Measurements from ENCODE around the gene EHF. TPM values are rescaled to one million over a fixed set of nuclear protein-coding genes. Genes with fewer than 3 reads are reported as not detected.

The EHF gene
- total and polyA plus RNA-seq, 2 of the 13 experiments (the other 11 are each of a cell fraction or from before 2014, with no cell fraction given), result 0.04 to 0.46 TPM

DNA sequence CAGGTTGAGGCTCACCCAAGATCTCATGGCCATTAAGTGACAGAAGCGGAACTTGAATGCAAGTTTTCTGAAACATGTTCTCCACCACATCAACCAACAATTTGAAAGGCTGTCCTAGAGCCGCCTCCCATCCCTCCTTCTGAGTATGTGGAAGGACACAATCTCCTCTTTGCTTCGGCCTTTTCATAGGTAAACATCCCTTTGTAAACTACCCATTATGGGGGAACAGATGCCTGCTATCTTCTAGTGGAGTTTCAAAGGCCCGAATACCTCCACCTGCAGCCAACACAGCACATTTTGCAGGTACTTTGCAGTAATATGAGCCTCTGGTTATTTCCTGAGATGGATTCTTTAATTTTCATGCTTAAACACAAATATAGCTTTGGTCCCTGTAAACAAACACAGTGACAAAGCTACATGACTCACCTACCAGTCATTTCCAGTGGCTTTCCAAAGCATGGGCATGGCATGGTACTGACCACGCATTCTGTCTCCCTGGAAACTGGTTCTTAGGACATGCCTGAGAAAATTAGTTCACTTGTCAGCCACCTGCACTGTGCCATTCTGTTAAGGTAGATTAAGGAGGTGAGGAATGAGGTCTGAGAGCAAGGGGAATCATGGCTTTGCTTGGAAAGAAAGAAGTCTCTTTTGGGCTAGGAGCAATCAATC is 60.2 kb downstream of the EHF start:
- FAIRE-seq (no peak), ATAC-seq (peak; percentile 57; the same call in 2 of the 3 replicates), DNase-seq (ENCODE audit: low spot score) (peak; percentile 53)
- H3K9ac ChIP-seq (ENCODE audit: insufficient read depth, low read depth, low read length), result no peak overlapping the region
- no peak overlapping the region for H3K4me3 ChIP-seq (replicated peaks in 1 of 3; ENCODE audit: insufficient read depth in 1 of 3, low read depth in 2 of 3, low read length in 3 of 3)
- H4K20me1 ChIP-seq (ENCODE audit: insufficient read depth, low read length), result no peaks in the 10 kb centered on the region
- ChIA-PET POLR2A (interaction anchor here (0.8 to 1.6 kb wide), 4 partner anchors 26 to 81 kb away, joined by 3 to 4 read pairs (median 3); no protein-coding TSS in a partner anchor), CTCF (ENCODE audit: low intra/inter-chr PET ratio, low total read pairs) (no interaction called here)
- BruUV-seq (replicated peaks), result no TSS peak
- H3K27ac ChIP-seq (ENCODE audit: extremely low read length, insufficient read depth, low read length), result no peak overlapping the region
- no peaks in the 10 kb centered on the region for H3K9me3 ChIP-seq (ENCODE audit: low read length)
- in situ Hi-C loops (cut with HindIII; ENCODE audit: extremely low pct_ligation_motif_present, low pct_unique_long_range_greater_than_20kb), result no loop called here
- no peak overlapping the region for H3K4me2 ChIP-seq (ENCODE audit: low read depth, low read length)
- intact Hi-C loops (cut with micrococcal nuclease; ENCODE audit: unreplicated experiment), result no loop called here
- H2AFZ ChIP-seq (ENCODE audit: low read length), result no peak overlapping the region
- WGBS (ENCODE audit: low lambda C conversion rate), result 58% methylated on average over 5 of the region's 5 CpGs
- H3K4me1 ChIP-seq (ENCODE audit: insufficient read depth, low read length), result peaks cover 20% of the 10 kb centered on the region
- H3K79me2 ChIP-seq (ENCODE audit: insufficient read depth, low read length), result no peaks in the 10 kb centered on the region
- H3K27me3 ChIP-seq (ENCODE audit: control insufficient read depth in 1 of 2, insufficient read depth in 2 of 2, low read length in 2 of 2), result no peaks in the 10 kb centered on the region
- H3K36me3 ChIP-seq (replicated peaks in 1 of 2; ENCODE audit: control insufficient read depth in 1 of 2, insufficient read depth in 2 of 2, low read length in 2 of 2), result no peaks in the 10 kb centered on the region
- no peak for TF ChIP-seq SP1 (IDR thresholded peaks at IDR 0.05)
- no peak for TF ChIP-seq SP1 (CRISPR knock-in tag; IDR thresholded peaks at IDR 0.05)
- TF ChIP-seq, protein P1, sequence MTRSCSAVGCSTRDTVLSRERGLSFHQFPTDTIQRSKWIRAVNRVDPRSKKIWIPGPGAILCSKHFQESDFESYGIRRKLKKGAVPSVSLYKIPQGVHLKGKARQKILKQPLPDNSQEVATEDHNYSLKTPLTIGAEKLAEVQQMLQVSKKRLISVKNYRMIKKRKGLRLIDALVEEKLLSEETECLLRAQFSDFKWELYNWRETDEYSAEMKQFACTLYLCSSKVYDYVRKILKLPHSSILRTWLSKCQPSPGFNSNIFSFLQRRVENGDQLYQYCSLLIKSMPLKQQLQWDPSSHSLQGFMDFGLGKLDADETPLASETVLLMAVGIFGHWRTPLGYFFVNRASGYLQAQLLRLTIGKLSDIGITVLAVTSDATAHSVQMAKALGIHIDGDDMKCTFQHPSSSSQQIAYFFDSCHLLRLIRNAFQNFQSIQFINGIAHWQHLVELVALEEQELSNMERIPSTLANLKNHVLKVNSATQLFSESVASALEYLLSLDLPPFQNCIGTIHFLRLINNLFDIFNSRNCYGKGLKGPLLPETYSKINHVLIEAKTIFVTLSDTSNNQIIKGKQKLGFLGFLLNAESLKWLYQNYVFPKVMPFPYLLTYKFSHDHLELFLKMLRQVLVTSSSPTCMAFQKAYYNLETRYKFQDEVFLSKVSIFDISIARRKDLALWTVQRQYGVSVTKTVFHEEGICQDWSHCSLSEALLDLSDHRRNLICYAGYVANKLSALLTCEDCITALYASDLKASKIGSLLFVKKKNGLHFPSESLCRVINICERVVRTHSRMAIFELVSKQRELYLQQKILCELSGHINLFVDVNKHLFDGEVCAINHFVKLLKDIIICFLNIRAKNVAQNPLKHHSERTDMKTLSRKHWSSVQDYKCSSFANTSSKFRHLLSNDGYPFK (CRISPR knock-in tag; IDR thresholded peaks at IDR 0.05; ENCODE audit: borderline replicate concordance), result no peak
- TF ChIP-seq, protein P2, sequence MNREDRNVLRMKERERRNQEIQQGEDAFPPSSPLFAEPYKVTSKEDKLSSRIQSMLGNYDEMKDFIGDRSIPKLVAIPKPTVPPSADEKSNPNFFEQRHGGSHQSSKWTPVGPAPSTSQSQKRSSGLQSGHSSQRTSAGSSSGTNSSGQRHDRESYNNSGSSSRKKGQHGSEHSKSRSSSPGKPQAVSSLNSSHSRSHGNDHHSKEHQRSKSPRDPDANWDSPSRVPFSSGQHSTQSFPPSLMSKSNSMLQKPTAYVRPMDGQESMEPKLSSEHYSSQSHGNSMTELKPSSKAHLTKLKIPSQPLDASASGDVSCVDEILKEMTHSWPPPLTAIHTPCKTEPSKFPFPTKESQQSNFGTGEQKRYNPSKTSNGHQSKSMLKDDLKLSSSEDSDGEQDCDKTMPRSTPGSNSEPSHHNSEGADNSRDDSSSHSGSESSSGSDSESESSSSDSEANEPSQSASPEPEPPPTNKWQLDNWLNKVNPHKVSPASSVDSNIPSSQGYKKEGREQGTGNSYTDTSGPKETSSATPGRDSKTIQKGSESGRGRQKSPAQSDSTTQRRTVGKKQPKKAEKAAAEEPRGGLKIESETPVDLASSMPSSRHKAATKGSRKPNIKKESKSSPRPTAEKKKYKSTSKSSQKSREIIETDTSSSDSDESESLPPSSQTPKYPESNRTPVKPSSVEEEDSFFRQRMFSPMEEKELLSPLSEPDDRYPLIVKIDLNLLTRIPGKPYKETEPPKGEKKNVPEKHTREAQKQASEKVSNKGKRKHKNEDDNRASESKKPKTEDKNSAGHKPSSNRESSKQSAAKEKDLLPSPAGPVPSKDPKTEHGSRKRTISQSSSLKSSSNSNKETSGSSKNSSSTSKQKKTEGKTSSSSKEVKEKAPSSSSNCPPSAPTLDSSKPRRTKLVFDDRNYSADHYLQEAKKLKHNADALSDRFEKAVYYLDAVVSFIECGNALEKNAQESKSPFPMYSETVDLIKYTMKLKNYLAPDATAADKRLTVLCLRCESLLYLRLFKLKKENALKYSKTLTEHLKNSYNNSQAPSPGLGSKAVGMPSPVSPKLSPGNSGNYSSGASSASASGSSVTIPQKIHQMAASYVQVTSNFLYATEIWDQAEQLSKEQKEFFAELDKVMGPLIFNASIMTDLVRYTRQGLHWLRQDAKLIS (CRISPR knock-in tag; IDR thresholded peaks at IDR 0.05), result no peak
- TF ChIP-seq, protein P3, sequence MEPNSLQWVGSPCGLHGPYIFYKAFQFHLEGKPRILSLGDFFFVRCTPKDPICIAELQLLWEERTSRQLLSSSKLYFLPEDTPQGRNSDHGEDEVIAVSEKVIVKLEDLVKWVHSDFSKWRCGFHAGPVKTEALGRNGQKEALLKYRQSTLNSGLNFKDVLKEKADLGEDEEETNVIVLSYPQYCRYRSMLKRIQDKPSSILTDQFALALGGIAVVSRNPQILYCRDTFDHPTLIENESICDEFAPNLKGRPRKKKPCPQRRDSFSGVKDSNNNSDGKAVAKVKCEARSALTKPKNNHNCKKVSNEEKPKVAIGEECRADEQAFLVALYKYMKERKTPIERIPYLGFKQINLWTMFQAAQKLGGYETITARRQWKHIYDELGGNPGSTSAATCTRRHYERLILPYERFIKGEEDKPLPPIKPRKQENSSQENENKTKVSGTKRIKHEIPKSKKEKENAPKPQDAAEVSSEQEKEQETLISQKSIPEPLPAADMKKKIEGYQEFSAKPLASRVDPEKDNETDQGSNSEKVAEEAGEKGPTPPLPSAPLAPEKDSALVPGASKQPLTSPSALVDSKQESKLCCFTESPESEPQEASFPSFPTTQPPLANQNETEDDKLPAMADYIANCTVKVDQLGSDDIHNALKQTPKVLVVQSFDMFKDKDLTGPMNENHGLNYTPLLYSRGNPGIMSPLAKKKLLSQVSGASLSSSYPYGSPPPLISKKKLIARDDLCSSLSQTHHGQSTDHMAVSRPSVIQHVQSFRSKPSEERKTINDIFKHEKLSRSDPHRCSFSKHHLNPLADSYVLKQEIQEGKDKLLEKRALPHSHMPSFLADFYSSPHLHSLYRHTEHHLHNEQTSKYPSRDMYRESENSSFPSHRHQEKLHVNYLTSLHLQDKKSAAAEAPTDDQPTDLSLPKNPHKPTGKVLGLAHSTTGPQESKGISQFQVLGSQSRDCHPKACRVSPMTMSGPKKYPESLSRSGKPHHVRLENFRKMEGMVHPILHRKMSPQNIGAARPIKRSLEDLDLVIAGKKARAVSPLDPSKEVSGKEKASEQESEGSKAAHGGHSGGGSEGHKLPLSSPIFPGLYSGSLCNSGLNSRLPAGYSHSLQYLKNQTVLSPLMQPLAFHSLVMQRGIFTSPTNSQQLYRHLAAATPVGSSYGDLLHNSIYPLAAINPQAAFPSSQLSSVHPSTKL (CRISPR knock-in tag; IDR thresholded peaks at IDR 0.05), result 0 out of 2 replicates have a peak, but pooled peaks have one; percentile 14
- TF ChIP-seq, protein P4, sequence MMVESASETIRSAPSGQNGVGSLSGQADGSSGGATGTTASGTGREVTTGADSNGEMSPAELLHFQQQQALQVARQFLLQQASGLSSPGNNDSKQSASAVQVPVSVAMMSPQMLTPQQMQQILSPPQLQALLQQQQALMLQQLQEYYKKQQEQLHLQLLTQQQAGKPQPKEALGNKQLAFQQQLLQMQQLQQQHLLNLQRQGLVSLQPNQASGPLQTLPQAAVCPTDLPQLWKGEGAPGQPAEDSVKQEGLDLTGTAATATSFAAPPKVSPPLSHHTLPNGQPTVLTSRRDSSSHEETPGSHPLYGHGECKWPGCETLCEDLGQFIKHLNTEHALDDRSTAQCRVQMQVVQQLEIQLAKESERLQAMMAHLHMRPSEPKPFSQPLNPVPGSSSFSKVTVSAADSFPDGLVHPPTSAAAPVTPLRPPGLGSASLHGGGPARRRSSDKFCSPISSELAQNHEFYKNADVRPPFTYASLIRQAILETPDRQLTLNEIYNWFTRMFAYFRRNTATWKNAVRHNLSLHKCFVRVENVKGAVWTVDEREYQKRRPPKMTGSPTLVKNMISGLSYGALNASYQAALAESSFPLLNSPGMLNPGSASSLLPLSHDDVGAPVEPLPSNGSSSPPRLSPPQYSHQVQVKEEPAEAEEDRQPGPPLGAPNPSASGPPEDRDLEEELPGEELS (CRISPR knock-in tag; IDR thresholded peaks at IDR 0.05), result 0 out of 2 replicates have a peak, but pooled peaks have one; percentile 13
- TF ChIP-seq ZNF644 (CRISPR knock-in tag; IDR thresholded peaks at IDR 0.05; ENCODE audit: low read depth), result 0 out of 2 replicates have a peak, but pooled peaks have one; percentile 56
- no peak for TF ChIP-seq CREB1 (IDR thresholded peaks at IDR 0.05)
- TF ChIP-seq CREB1 (CRISPR knock-in tag; IDR thresholded peaks at IDR 0.05), result 0 out of 2 replicates have a peak, but pooled peaks have one; percentile 38
- no peak for TF ChIP-seq FOXP1 (IDR thresholded peaks at IDR 0.05)
- TF ChIP-seq FOXP1 (CRISPR knock-in tag; IDR thresholded peaks at IDR 0.05), result peak; percentile 43; the same call in 1 of the 2 replicates
- no peak for TF ChIP-seq MIER3 (CRISPR knock-in tag; IDR thresholded peaks at IDR 0.05; ENCODE audit: borderline replicate concordance)

Data from HepG2 (cell line).